NAMALWA (cell line): Measurements from ENCODE around the gene SGMS1.

Experiments used
- DNase-seq: peaks from one replicate; pipeline ENCODE4 v3.0.0-alpha.2; 2015; ENCODE audit warnings: low spot score

Gene SGMS1

DNA sequence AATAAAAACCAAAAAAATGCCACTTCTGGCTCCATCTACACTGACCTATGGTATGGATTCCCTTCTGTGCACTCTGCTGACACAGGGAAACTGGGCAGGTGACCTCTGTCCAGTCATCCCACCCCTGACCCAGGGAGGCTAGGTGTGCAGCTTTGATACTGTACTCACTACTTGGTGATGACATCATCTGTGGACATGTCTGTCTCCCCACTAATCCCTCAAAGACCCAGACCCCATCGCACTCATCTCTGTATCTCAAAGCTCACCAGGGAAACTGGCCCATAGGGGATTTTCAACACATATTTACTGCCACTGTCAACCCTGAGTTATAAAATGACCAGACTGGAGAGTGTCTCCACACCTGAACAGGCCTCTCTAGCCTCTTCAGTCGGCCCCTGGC lies 10.6 kb downstream of the SGMS1 start:
- DNase-seq, result no peak

DNA sequence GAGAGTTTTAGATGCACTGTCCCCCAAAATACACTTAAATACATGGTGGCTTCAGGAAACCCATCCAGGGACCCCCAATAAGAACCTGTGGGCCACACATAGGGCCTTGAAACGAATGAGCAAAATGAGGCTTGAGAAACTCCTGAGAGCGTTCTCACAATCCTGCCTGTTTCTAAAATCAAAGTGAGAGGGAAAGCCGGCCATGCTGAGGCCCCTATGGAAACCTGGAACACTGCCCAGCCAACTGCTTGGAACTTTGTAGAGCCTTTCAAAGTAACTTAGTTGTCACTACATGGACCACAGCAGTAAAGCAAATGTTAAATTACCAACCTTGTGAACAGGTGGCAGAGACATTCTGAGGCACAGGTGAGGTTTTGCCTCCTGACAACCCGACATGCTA lies 13.4 kb downstream of the SGMS1 start:
- DNase-seq, result no peak

DNA sequence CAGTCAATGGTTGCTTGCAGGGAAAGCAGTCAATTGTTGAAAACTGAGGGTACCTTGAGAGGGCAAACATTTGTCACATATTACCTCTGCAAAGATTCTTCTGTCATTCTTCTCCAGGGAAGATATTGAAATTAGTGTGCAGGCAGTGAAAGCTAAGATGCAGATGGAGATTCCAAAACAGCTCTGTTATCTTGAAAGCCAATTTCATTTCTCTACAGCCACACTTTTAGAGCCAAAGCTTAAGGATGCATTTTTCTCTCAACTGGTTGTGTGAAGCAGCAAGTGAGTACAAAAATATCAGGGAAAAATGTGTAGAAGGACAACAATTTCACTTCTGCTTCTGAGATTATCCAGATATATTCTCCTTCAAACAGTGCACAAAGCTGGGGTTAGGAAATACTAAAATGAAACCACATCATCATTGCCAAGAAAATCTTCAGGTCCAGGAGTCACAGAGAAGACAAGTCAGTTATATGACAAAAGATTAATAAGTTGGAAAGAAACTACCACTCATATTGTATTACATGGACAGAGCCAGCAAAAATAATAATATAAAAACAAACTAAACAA lies 16.3 kb downstream of the SGMS1 start:
- no peak for DNase-seq

DNA sequence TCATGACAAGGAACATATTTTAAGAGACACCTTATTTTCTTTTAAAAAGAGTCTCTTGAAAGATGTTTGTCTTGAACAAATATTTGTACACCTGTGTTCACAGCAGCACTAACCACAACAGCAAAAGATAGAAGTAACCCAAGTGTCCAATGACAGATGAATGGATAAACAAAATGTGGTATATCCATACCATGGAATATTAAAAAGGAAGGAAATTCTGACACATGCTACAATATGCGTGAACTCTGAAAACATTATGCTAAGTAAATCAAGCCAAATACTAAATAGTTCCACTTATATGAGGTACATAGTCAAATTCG lies 17.8 kb downstream of the SGMS1 start:
- DNase-seq, result no peak

DNA sequence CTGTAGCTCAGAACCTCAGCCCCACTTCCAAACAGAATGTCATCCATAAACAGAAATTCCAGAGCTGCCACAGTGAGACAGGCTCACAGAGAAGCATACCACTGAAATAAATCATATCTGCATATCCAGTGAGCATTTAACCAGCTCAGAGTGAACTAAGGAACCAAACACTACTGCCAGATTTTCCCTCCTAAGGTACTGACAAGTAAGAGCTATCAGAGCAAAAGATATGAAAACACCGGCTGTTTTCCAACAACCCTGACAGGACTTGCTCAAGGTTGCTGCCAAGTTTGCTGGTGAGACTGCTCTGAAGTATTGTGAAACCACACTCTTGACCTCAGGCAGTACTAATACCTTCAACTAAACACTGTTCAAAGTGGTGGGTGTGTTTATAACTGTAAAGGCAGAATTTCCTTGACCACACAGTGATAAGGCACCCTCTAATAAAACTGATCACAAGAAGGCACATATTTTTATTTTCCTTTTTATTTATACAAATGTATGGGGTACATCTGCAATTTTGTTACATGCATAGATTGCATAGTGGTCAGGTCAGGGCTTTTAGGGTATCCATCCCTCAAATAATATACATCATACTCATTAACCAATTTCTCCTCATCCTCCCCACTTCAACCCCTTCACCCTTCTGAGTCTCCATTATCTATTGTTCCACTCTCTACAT lies 18.3 kb downstream of the SGMS1 start:
- no peak for DNase-seq

DNA sequence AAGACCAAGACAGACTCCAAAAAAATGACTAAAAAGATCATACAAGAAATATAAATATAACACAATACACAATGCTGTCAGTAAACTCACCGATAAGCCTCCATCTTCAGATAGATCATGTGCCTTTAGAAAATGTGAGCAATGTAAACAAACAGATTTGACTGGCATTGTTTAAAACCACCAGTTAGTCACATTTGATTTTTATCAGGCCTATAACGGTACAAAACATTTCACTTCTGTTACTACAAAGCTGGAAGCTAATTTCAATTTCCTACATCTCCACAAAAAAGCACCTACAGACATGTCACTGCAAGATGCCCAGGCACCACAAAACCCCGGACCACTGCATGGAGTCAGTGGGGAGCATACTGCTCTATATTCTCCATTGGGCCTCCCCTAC lies 18.9 kb downstream of the SGMS1 start:
- DNase-seq, result no peak

DNA sequence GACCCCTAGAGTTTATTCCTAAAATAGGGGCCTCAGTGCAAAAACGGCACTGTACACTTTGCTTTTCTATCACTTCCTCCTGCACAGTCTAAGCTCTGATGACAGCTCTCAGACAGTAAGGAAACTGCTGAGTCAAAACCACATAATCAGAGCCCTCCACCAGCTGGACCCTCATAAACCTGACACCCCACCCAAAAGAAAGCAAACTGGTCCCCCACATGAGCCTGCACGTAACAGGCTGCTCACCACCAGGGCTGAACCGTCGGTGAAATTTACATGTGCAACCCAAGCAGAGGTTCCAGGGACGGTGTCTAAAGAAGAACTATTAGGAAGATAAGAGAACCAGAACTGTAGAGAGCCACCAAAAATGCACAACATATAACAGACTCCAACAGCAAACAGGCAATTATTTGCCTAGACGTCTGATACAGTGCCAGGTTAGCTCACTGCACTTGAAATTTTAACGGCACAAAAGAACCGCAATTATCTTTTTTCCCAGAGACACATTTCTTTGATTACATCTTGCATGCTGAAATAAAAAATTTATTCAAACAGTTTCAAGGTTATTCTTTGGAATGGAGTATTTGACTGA lies 19.6 kb downstream of the SGMS1 start:
- DNase-seq, result peak; percentile 41

DNA sequence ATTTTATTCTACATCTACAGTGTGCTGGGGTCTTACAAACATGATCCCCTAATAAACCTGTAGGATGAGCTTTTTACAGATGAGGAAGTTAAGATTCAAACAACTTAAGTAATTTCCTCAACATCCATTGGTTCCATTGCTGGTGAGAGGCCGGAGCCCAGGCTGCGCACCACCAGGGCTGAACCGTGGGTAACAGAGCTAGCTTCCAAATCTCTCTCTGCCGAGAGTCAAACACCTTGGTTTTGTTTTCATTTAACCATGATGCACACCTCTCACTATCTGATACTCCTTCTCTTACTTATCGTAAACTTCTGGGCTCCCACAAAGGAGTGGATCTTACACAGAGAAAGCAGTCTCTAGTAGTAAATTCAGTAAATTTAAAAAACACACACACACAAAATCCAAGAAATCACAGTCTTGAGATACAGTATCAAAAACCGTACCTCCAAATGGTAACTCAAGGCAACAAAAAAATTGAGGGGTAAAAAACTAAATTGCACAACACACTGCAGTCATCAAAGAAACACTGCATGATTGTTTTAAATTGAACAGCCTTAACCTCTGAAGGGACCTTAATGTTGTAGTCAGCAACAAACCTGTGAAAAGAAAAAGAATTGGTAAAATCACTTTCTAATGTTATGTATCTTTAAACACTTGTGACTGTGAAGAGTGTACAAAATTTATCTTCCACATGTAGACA lies 20.5 kb downstream of the SGMS1 start:
- no peak for DNase-seq

DNA sequence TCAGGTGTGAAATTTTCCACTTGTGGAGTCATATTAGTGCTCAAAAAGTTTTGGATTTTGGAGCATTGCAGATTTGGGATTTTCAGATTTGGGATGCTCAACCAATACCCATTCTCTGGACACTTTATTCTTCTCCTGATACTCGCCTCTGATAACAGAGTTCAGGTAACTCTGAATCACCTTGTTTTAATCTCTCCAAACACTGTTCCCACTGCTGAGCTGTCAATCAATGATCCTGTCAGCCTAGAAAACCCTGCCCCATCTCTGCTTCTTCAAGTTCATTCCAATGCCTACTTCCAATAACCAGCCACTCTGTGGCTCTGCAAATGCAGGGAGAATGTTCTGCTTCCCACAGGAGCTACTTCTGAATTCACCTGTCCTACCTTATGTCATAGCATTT lies 21.8 kb downstream of the SGMS1 start:
- no peak for DNase-seq

DNA sequence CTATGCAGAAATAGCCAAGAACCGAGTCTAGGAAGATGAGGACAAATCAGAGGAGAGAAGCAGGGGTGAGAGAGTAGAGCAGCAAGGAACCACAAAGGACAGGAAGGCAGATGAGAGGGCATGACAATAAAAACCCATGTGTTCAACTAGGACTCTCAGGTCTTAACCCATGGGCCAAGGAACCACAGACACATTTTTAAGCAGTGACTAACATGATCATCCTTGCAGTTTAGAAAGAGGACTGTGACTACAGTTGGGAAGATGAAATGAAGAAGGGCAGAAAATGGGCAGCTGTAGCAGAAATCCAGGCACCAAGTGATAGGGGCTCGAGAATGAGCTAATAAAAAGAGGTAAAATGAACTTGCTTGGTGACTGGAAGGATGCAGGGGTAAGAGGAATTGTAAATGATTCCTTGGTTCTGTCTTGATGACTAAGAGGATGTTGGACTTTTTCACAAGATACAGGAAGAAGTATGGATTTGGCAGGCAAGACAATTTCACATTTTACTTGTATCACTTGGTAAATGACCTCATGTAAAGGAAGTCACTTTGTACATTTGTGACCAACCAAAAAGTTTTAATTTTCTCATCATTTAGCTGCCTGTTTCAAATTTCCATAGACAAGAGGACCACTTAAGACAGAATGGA lies 22.8 kb downstream of the SGMS1 start:
- DNase-seq, result no peak

DNA sequence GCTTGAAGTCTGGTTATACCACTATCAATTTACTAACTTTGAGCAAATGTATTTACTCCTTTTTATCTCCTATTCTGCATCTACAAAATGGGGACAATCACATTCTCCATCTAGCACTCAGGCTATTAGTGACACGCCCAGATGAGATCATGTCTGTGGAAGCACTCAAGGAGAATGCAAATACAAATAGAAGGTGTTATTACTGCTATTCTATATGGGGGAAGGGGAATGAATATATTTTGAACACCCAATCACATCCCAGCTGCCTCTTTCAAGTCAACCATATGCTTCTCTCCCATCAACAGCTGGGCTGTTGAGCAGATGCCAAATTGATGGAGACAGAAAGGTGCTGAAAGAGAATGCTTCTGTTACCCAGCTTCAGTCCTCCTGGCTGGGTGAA lies 23.5 kb downstream of the SGMS1 start:
- no peak for DNase-seq

DNA sequence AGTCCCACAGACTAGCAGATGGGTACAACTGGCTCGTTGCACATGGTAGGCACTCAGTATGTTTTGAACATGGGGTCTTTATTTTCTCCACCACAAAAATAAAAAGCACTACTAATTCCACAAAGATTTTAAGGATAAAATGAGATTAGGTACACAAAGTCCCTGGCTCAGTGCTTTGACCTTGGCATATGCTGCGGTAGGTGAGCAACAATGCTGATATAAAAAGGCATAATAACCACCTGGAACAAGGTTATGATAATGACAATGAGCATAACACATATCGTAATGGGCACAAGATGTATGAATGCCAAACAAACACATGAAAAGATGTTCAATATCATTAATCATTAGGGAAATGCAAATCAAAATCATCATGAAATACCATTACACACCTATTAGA lies 26.9 kb downstream of the SGMS1 start:
- no peak for DNase-seq

DNA sequence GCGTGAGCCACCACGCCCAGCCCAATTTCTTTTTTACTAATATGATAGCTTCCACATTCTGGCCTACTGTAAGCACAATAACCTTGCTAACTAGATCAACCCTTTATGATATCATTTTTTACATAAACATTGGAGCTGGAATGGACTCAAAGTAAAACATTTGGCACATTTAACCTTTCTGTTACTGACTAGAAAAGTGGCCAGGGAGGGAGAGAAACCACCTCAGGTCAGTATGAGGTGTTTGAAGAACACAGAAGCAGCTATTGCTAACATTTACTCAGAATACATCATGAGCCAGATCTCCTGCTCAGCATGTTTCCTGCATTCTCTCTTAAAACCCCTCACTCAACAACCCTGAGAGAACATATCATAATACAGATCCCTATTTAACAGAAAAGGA lies 27.3 kb downstream of the SGMS1 start:
- no peak for DNase-seq

DNA sequence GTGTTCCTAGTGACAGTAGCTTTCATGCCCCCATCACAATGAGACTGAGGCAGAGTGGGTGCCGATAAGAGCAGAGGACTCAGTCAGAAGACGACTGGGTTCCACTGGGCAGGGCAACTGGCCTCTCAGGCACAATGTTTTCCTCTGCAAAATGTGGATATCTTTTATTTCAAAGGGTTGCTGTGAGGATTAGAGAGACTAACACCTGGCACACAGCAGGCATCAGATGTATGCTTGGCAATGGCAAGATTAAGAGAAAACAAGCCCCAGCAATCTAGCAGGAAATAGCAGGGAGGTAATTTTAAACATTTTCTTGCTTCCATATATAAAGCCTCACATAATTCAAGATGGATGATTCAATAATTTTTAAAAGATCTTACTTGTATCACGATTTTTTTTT lies 28.0 kb downstream of the SGMS1 start:
- no peak for DNase-seq

DNA sequence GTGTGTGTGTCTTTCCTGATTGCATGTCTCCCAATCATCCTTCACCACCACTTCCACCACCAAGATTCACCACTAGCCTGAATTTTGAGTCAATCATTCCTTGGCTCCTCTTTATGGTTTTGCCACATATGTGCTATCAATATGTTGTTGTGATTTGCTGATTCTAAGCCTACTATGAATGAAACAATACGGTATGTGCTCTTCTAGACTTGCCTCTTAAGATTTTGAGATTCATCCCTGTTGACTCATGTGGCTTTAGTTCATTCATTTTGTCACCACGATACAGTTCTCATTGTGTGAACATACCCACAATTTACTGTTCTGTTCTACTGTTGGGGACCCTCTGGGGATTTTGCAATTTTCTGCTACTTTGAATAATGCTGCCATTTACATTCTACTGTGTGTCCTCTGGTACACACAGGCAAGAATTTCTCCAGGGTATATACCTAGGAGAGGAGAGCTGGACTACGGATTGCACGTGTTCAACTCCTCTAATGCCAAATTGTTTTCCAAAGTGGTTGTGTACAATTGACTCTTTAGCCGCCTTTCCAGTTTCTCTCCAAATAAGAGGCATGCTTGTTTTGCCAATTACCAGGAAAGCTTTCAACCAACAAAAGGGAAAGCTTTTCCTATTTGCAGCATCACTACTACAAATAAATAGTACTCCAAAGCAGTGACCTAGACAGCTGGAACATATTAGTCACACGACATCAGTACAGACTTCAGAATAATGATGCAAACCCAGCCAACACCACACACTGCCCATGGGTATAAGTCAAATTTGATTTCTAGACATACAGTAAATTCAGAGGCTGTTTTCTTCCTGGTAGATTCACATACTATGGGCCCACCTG lies 30.0 kb downstream of the SGMS1 start:
- DNase-seq, result no peak

DNA sequence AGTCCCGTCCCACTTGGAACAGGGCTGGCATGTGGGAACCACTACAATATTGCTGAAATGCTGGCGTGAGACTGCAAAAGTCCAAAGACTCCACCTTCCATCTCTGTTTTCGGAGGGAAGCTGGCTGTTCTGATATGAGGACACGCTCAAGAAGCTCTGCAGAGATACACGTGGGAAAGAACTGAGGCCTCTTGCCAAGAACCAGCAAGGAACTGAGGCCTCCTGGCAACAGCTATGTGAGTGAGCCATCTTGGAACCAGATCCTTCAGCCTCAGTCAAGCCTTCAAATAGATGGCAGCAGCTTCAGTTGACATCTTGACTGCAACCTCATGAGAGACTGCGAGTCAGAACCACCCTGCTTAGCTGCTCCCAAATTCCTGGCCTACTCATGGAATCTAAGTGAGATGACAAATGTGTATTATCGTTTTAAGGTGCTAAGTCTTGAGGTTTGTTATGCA lies 30.8 kb downstream of the SGMS1 start:
- DNase-seq, result no peak

DNA sequence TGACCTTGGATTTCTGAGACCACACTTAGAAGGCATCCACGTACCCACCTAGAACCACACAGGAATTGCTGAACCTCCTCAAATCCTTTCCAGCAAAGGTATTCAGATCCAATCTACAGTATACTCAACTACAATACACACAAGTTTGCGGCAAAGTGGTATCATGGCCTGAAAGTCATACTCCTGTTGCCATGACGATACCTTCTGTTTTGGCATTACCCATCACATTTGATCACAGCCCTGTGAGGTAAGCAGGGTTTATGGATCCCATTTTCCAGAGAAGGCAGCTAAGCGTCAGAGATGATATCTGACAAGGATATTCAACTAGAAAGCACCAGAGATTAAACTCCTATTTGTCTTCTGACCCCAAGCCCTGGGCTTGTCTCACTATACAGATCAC lies 32.8 kb downstream of the SGMS1 start:
- DNase-seq, result no peak

DNA sequence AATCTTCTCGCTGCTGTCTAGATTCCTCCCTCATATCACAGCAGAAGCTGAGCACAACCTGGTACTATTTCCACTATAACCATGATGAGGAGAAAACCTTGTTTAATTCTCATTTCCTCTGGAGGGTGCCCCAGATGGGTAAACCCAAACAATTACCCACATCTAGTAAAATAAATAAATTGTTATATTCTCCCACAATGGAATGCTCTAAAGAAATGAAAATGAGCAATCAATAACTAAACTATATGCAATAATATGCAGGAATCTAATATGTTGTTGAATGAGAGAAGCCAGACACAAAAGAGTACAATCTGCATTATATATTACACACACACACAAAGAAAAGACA lies 37.0 kb downstream of the SGMS1 start:
- no peak for DNase-seq

DNA sequence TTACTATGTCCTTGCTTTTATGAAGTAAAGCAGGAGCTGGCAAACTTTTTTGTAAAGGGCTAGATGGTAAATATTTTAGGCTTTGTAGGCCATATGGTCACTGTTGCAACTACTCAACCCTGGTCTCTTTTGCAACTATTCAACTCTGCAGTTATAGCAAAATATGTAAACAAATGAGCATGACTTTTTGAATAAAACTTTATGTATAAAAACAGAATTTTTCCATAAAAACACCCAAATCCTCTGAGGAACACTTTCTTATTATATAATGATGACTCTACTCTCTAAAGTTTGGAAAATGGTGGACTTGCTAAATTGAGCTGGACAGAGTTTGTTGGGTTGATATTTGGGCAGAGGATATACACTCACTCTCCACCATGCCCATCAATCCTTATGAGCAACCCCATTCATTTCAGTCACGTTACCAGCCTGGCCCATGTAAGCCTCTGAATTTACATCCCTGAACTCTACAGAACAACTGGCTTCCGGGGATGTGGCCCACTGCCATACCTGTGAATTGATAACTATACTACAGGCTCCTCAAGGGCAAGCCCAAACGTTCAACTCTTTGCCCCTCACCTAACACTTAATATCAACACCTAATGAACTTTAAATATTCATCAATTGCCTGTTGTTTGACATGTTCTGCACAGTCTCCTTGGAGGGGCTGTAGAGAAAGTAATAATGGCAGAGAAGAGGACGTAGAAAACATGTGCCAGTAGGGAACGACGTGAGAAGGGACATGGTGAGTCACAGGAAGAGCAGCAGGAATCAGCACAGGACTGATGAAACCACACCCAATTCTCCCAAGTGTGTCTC lies 37.6 kb downstream of the SGMS1 start:
- DNase-seq, result no peak

DNA sequence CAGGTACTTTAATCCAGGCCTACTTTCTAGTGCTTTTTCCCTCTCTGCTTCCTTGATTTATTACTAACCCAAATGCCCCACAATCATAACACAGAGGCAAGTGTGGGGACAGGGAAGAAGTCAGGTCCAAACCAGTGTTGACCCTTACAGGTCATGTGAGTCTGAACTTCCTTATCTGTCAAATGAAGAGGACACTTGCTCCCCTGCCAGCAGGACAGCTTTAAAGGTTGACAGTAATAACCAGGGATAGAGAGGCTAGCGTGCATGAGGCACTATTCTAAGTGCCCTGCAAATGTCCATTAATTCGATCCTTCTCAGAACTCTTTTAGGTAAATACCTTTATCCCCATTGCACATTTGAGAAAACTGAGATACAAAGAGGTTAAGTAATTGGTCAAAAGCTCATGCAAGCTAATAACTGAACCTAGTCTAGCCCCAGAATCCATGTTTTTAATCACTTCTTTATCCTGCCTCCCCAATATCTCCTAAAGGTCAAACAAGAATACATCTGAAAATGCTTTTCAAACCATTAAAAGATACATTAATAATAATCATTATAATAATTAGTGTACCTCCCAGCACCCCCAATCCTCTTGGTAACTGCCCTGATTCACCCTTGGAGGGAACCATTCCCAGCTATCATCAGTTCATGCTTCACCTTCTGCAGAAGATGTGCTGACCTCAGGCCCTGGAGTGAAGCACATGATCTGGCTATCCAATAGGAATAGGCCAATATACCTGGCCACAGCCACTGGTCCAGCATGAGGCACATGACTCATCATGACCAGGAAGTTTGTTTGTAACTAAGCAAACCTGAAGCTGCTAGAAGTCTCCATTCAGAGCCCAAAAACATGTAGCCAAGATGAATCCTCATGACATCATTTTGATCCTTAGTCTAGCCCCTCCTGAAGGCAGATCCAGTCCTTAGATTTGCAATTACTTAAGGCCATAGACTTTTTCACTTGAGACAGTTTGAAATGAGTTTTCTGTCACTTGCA lies 40.7 kb downstream of the SGMS1 start:
- no peak for DNase-seq
